ENCODE data around the gene ADCY9. TPM values are rescaled to one million over a fixed set of nuclear protein-coding genes. Genes with fewer than 3 reads are reported as not detected.

The ADCY9 gene
- total RNA-seq, 1 donor from 2014 or later = 11.4 TPM

DNA sequence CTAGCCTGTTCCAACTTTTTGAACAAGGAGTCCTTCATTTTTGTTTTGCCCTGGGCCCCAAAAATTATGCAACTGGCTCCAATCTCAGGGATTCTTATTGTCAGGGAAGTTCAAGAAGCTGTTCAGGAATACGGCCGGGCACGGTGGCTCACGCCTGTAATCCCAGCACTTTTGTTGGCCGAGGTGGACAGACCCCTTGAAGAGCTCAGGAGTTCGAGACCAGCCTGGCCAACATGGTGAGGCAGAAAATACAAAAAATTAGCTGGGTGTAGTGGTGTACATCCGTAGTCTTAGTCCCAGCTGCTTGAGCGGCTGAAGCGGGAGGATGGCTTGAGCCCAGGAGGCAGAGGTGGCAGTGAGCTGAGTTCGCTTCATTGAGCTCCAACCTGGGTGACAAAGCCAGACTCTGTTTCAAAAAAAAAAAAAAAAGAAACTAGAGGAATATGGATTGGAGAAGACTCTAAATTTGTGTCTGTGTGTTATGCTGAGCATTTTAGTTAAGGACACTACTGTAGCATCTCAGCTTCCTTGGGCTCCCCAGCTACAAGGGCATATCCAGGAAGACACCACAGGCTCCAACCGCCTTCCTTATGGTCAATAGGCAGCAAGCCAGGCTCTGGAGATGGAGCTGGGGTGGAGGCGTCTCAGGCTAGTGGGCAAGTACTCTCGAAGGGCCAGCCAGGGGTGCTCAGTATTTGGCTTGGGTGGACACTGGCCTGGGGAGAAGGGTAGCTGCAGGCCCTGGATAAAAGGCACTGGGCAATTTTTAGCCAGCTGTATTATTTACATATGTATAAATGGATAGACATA, 179.0 kb downstream of the ADCY9 start:
- H4K20me1 ChIP-seq (ENCODE audit: insufficient read depth, low read length) = no peaks in the 10 kb centered on the region
- H2AFZ ChIP-seq (ENCODE audit: low read depth, low read length) = no peak overlapping the region
- H3K9me3 ChIP-seq (ENCODE audit: insufficient read depth, low read depth, low read length) = no peaks in the 10 kb centered on the region
- no peak overlapping the region for H3K27ac ChIP-seq (ENCODE audit: low read depth, low read length)
- no peaks in the 10 kb centered on the region for H3K27me3 ChIP-seq (ENCODE audit: insufficient read depth, low read length)
- FAIRE-seq (no peak), DNase-seq (ENCODE audit: low read depth) (no peak)
- H3K4me3 Mint-ChIP-seq (ENCODE audit: unreplicated experiment) = no peak overlapping the region
- no peak overlapping the region for H3K27ac Mint-ChIP-seq (ENCODE audit: unreplicated experiment)
- H3K4me3 ChIP-seq (ENCODE audit: insufficient read depth, low read depth, low read length) = no peak overlapping the region
- H3K27me3 Mint-ChIP-seq (ENCODE audit: low read depth, unreplicated experiment) = no peaks in the 10 kb centered on the region
- no peaks in the 10 kb centered on the region for H3K4me1 Mint-ChIP-seq (ENCODE audit: low read depth, unreplicated experiment)
- no peaks in the 10 kb centered on the region for H3K36me3 ChIP-seq (ENCODE audit: insufficient read depth, low read length)
- TF ChIP-seq EZH2 (IDR thresholded peaks at IDR 0.05; ENCODE audit: insufficient read depth, low read length) = no peak
- TF ChIP-seq CTCF (IDR thresholded peaks at IDR 0.05; ENCODE audit: insufficient read depth, low read depth, low read length) = no peak
- no peaks in the 10 kb centered on the region for H3K79me2 ChIP-seq (ENCODE audit: insufficient read depth, low read length)
- peaks cover 2% of the 10 kb centered on the region for H3K9me3 Mint-ChIP-seq (ENCODE audit: unreplicated experiment)
- no peak overlapping the region for H3K9ac ChIP-seq (ENCODE audit: low read length)
- peaks cover 12% of the 10 kb centered on the region for H3K4me1 ChIP-seq (ENCODE audit: insufficient read depth, low read length)
- no peak overlapping the region for H3K4me2 ChIP-seq (ENCODE audit: low read length)
- no peaks in the 10 kb centered on the region for H3K36me3 Mint-ChIP-seq (ENCODE audit: low read depth, unreplicated experiment)

DNA sequence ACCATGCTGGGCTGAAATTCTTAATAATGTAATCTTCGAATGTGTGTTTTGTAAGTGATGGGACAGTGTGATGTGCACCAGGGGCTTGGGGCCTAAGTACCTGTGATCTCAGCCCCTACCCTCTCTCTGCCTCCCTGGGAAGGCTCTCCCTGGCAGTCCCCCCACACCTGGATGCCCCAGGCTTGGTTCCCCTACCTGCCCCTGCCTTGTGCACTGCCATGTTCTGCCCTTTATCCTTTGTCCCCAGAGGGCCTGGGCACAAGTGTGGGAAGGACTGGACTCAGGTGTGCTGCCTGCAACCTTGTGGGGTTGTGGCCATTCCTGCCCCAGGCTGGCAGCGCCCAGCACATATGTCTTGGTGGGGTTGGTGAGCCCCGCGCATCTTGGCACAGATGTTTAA, 180.3 kb downstream of the ADCY9 start:
- Histone ChIP-seq H3K4me2 (ENCODE audit: low read length) (no peak overlapping the region), H3K4me3 (ENCODE audit: insufficient read depth, low read depth, low read length) (no peak overlapping the region), H3K36me3 (ENCODE audit: insufficient read depth, low read length) (no peaks in the 10 kb centered on the region), H3K9me3 (ENCODE audit: insufficient read depth, low read depth, low read length) (no peaks in the 10 kb centered on the region), H3K27ac (ENCODE audit: low read depth, low read length) (no peak overlapping the region), H4K20me1 (ENCODE audit: insufficient read depth, low read length) (no peaks in the 10 kb centered on the region), H3K27me3 (ENCODE audit: insufficient read depth, low read length) (no peaks in the 10 kb centered on the region), H3K79me2 (ENCODE audit: insufficient read depth, low read length) (no peaks in the 10 kb centered on the region), H3K4me1 (ENCODE audit: insufficient read depth, low read length) (peaks cover 12% of the 10 kb centered on the region), H2AFZ (ENCODE audit: low read depth, low read length) (no peak overlapping the region), H3K9ac (ENCODE audit: low read length) (no peak overlapping the region)
- Mint-ChIP-seq H3K36me3 (ENCODE audit: low read depth, unreplicated experiment) (no peaks in the 10 kb centered on the region), H3K4me1 (ENCODE audit: low read depth, unreplicated experiment) (no peaks in the 10 kb centered on the region), H3K27me3 (ENCODE audit: low read depth, unreplicated experiment) (no peaks in the 10 kb centered on the region), H3K27ac (ENCODE audit: unreplicated experiment) (no peak overlapping the region), H3K4me3 (ENCODE audit: unreplicated experiment) (no peak overlapping the region), H3K9me3 (ENCODE audit: unreplicated experiment) (no peaks in the 10 kb centered on the region)
- no peak for FAIRE-seq
- TF ChIP-seq EZH2 (IDR thresholded peaks at IDR 0.05; ENCODE audit: insufficient read depth, low read length) = no peak
- no peak for TF ChIP-seq CTCF (IDR thresholded peaks at IDR 0.05; ENCODE audit: insufficient read depth, low read depth, low read length)
- no peak for DNase-seq (ENCODE audit: low read depth)

Measured in astrocyte (in vitro differentiated cells and primary cell).